ENCODE measurements around the gene HIRA. TPM values are rescaled to one million over a fixed set of nuclear protein-coding genes. Genes with fewer than 3 reads are reported as not detected.

The HIRA gene
- total RNA-seq, 1 experiment from 2014 or later: 50.6 TPM

- no peak for DNase-seq (ENCODE audit: low spot score)
- Histone ChIP-seq H3K36me3 (ENCODE audit: insufficient read depth, low read length, poor library complexity, severe bottlenecking) (peaks cover 33% of the 10 kb centered on the region), H3K9me3 (ENCODE audit: low read depth, low read length, poor library complexity, severe bottlenecking) (peaks cover 17% of the 10 kb centered on the region), H3K27me3 (replicated peaks; ENCODE audit: insufficient read depth, low read depth, low read length, poor library complexity) (no peaks in the 10 kb centered on the region), H3K27ac (ENCODE audit: low read depth, low read length, poor library complexity, severe bottlenecking) (no peak overlapping the region), H3K4me1 (ENCODE audit: insufficient read depth, low read length, poor library complexity, severe bottlenecking) (no peaks in the 10 kb centered on the region), H3K4me3 (ENCODE audit: low read depth, low read length, poor library complexity, severe bottlenecking) (no peak overlapping the region)
- TF ChIP-seq CTCF (conservative IDR thresholded peaks at IDR 0.05; ENCODE audit: low read depth, low read length): no peak
- no peak for TF ChIP-seq EZH2 (IDR thresholded peaks at IDR 0.05; ENCODE audit: borderline replicate concordance, low read depth, low read length, poor library complexity, severe bottlenecking)
- CTCF ChIA-PET: no interaction called here
- BruUV-seq (replicated peaks): no TSS peak
- intact Hi-C loops (cut with micrococcal nuclease; ENCODE audit: unreplicated experiment): no loop called here
- POLR2A ChIA-PET (ENCODE audit: low non-redundant PET): interaction anchor here (0.7 kb wide), 1 partner anchor 26 kb away, joined by 17 read pairs; no protein-coding TSS in a partner anchor
Measured at GRCh38 chr22:19341500-19341899, 90.0 kb downstream of the HIRA start.

- no peaks in the 10 kb centered on the region for H3K27me3 ChIP-seq (replicated peaks; ENCODE audit: insufficient read depth, low read depth, low read length, poor library complexity)
- CTCF ChIA-PET: no interaction called here
- intact Hi-C loops (cut with micrococcal nuclease; ENCODE audit: unreplicated experiment): no loop called here
- H3K9me3 ChIP-seq (ENCODE audit: low read depth, low read length, poor library complexity, severe bottlenecking): peaks cover 23% of the 10 kb centered on the region
- DNase-seq (ENCODE audit: low spot score): no peak
- H3K36me3 ChIP-seq (ENCODE audit: insufficient read depth, low read length, poor library complexity, severe bottlenecking): peaks cover 48% of the 10 kb centered on the region
- no peak overlapping the region for H3K4me3 ChIP-seq (ENCODE audit: low read depth, low read length, poor library complexity, severe bottlenecking)
- no peak overlapping the region for H3K27ac ChIP-seq (ENCODE audit: low read depth, low read length, poor library complexity, severe bottlenecking)
- no peak for TF ChIP-seq CTCF (conservative IDR thresholded peaks at IDR 0.05; ENCODE audit: low read depth, low read length)
- no peak for TF ChIP-seq EZH2 (IDR thresholded peaks at IDR 0.05; ENCODE audit: borderline replicate concordance, low read depth, low read length, poor library complexity, severe bottlenecking)
- POLR2A ChIA-PET (ENCODE audit: low non-redundant PET): no interaction called here
- no peaks in the 10 kb centered on the region for H3K4me1 ChIP-seq (ENCODE audit: insufficient read depth, low read length, poor library complexity, severe bottlenecking)
- no TSS peak for BruUV-seq (replicated peaks)
Measured at GRCh38 chr22:19337137-19337536, 94.4 kb downstream of the HIRA start.

- no peak for TF ChIP-seq EZH2 (IDR thresholded peaks at IDR 0.05; ENCODE audit: borderline replicate concordance, low read depth, low read length, poor library complexity, severe bottlenecking)
- no peak for TF ChIP-seq CTCF (conservative IDR thresholded peaks at IDR 0.05; ENCODE audit: low read depth, low read length)
- ChIA-PET POLR2A (ENCODE audit: low non-redundant PET) (no interaction called here), CTCF (no interaction called here)
- no TSS peak for BruUV-seq (replicated peaks)
- no peak overlapping the region for H3K4me3 ChIP-seq (ENCODE audit: low read depth, low read length, poor library complexity, severe bottlenecking)
- peaks cover 52% of the 10 kb centered on the region for H3K36me3 ChIP-seq (ENCODE audit: insufficient read depth, low read length, poor library complexity, severe bottlenecking)
- no peaks in the 10 kb centered on the region for H3K4me1 ChIP-seq (ENCODE audit: insufficient read depth, low read length, poor library complexity, severe bottlenecking)
- intact Hi-C loops (cut with micrococcal nuclease; ENCODE audit: unreplicated experiment): no loop called here
- H3K9me3 ChIP-seq (ENCODE audit: low read depth, low read length, poor library complexity, severe bottlenecking): peaks cover 23% of the 10 kb centered on the region
- no peak overlapping the region for H3K27ac ChIP-seq (ENCODE audit: low read depth, low read length, poor library complexity, severe bottlenecking)
- H3K27me3 ChIP-seq (replicated peaks; ENCODE audit: insufficient read depth, low read depth, low read length, poor library complexity): no peaks in the 10 kb centered on the region
- DNase-seq (ENCODE audit: low spot score): no peak
Measured at GRCh38 chr22:19336133-19337075, 95.1 kb downstream of the HIRA start.
